GM18526 (cell line): ENCODE data around the gene VSTM4.

Source experiments
- POLR2A ChIP-seq: IDR thresholded peaks from 3 replicates; pipeline ENCODE4 v1.6.1; 2011; ENCODE audit not compliant: insufficient read length; ENCODE audit errors: extremely low read depth

Gene VSTM4

DNA sequence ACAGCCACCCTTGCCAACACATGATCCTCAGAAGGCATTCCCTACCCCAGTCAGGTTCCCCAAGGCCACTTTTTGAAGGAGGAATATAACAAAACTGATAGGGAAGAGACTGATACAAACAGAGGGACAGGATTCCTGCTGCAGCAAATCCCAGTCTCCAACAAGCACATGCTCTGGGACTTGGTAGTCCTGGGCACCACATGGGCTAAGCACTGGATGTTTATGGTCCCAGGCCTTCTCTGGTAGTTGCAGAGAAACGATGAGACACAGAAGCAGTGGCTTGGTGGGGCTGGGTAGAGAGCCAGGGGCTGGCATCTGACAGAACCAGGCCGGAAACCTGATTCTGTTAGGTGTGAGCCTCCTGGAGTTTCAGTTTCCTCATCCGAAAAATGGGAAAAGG, 3.2 kb downstream of the VSTM4 start:
- TF ChIP-seq POLR2A = no peak

- no peak for TF ChIP-seq POLR2A
These were observed 4.0 kb downstream of the VSTM4 start for GRCh38 chr10:49111320-49111698.

DNA sequence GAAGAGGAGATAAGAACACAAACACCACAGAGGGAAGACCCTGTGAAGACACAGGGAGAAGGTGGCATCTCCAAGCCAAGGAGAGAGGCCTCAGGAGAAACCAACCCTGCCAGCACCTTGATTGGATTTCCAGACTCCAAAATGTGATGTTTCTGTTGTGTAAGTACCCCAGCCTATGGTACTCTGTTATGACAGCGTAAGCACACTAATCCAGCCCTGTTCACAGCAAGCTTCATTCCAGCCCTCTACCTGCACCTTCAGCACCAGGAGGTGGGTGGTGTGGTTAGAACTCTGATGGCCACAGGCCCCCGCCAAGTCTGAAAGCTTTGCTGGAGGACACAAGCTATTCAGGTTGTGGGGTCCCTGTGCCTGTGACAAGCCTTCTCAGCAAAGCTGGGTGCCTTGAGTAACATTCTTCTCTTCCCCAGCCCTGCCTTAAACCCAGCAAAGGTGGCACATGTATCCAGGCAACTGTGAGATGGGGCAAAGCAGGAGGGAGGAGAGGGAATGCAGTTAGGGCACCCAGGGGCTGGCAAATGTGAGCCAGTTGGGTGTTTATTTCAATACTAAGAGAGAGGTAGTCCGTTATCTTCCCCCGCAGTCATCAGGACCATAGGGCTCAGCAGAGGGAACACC, 4.5 kb downstream of the VSTM4 start:
- TF ChIP-seq POLR2A = no peak

GRCh38 chr10:49109669-49110340, 5.5 kb downstream of the VSTM4 start:
- no peak for TF ChIP-seq POLR2A

DNA sequence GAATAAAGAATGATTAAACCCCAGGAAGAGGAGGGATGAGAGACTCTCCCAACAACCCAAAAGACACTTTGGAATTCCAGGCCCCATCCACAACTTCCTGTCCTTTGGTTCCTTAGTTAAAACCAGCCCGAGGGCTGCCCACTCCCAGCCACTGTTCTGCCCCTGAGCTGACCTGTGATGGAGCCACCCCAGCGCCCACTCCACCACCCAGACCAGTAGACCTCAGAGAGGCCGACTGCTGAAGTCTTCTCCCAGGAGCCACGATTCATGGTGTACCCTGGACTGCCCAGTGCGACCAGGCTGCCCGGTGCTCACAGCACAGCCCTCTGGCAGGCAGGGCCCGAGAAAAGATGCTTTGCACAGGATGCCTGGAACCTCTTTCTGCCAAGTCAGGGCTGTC, 6.7 kb downstream of the VSTM4 start:
- TF ChIP-seq POLR2A = no peak

DNA sequence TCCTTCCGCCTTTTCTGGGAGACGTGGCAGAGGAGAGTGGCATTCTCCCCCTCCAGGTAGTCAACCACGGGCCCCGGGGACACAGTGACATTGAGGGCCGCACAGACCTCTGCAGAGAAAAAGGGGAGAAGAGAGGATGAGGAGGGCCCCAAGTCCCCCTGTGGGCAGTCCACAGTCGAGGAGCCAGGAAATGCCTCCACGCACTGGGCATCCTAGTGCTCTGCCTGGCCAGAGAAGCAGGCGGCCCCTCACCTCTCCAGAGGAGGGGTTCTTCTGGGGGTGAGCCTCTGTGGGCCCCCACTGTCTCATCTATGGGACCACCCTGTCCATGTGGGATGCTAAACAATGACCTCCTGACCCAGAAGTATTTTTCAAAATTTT, 7.4 kb downstream of the VSTM4 start:
- TF ChIP-seq POLR2A = no peak

DNA sequence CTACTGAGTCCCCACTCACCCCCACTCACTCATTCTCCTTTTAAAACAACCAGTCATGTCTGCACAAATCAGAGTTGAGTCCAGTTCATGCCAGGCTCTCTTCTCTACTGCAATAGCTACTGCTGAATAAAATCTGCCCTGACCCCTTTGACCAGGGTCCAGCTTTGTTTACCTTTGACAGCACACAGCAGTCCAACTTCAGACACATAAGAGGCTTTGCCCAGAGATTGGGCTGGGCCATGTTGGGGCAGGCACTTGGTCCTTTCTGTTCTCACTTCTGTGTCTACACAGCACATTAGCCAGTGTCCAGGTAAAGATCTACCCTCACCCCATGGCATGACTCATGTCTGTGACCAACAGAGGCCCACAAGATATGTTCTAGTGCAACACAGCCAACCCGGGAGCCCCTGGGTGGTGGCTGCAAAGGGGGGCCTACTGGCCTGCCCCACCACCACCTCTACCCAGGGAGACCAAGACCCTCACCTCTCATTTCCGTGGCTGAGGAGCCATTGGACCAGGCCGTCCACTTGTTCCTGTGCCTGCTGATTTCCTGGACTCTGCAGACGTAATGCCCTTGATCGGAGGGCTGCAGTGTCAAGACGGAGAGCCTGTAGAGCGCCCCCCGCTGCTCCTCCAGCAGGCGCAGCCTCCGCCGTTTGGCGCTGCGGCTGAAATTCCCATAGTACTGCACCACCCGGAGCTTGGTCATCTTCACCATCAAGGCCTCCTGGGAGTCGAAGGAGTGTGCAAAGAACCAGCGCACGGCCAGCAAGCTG, 8.0 kb downstream of the VSTM4 start:
- no peak for TF ChIP-seq POLR2A

DNA sequence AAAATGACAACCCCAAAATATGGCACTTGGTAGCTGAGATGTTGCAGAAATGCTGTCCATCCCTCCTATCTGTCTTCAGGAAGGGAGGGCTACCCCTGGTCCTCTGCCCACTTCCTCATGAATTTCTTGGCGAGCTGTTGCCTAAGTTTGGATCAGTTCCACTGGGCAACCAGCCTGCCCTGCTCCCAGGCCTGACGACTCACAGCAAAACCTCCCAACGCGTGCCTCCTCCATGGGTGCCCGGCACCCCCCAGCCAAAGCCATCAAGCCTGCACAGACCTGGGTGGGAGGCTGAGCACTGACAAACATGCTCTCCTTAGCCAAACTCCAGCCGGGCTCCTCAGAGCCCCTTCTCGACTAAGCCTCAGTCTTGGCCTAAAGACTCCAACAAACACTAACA, 8.9 kb downstream of the VSTM4 start:
- TF ChIP-seq POLR2A = no peak

DNA sequence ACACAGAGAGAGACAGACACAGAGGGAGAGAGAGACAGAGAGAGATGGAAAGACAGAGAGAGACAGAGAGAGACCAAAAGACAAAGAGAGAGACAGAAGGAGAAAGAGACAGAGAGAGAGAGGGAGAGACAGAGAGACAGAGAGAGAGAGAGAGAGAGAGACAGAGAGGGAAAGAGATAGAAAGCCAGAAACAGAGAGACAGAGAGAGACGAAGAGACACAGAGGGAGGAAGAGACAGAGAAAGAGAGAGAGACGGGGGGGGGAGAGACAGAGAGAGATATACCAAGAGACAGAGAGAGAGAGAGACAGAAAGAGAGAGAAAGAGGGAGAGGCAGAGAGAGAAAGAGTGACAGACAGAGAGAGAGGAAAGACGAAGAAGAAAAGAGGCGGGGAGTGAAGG, 10.2 kb downstream of the VSTM4 start:
- TF ChIP-seq POLR2A = no peak

DNA sequence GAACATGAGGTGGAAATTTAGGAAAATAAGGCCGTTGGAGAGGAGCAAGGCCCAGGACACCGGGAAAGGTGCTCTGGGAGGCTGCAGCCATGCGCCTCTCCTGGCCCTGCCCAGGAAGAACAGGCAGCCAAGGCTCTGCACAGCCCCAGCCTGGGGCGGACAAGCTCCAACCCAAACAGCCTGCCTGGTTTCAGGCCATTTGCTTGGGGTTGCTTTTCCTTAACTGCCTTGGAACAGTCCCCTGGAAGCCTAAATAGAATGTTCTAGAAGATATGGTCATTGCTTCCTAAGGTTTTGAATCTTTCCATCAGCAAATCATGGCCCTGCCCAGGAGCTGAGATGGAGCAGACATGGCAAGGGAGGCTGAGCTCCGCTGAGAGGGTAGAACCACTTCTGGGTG, 11.0 kb downstream of the VSTM4 start:
- no peak for TF ChIP-seq POLR2A

DNA sequence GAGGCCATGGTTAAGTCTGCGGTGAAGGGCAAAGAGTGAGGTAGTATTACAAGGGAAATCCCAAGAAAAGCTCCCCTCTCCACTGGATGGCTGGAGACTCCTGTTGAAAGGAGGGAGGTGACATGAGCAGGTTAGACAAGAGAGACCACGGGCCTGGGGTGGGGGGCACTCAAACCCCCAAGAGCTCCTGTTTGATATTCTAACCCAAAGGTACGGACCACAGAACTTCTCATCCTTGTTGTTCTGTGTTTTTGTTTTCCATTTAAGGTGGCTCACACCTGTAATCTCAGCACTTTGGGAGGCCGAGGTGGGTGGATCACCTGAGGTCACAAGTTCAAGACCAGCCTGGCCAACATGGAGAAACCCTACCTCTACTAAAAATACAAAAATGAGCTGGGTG, 11.6 kb downstream of the VSTM4 start:
- TF ChIP-seq POLR2A = no peak

GRCh38 chr10:49099046-49099445, 16.3 kb downstream of the VSTM4 start:
- no peak for TF ChIP-seq POLR2A

DNA sequence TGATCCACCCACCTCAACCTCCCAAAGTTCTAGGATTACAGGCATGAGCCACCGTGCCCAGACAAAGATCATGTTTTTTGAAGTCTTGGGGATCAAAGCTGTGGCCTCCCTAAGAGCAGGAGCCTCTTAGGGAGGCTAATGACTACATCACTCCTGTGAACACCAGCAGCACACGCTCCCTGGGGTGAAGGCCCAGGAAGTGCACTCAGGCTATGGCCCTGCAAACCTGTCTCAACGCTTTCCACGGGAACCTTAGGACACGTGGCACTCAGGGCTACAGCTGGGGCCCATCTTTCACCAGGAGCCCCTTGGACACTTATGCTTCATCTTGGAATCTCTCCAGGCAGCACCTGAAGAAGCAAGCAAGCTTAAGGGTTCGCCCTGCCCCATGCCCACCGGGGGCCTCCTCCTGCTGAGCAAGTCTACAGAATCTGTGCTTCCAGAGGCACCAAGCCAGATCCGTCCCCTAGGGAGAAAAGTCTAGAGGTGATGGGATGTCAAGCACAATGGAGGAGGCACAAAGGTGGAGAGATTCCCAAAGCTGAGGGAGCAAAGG, 18.4 kb downstream of the VSTM4 start:
- no peak for TF ChIP-seq POLR2A

GRCh38 chr10:49094646-49095045, 20.7 kb downstream of the VSTM4 start:
- no peak for TF ChIP-seq POLR2A

DNA sequence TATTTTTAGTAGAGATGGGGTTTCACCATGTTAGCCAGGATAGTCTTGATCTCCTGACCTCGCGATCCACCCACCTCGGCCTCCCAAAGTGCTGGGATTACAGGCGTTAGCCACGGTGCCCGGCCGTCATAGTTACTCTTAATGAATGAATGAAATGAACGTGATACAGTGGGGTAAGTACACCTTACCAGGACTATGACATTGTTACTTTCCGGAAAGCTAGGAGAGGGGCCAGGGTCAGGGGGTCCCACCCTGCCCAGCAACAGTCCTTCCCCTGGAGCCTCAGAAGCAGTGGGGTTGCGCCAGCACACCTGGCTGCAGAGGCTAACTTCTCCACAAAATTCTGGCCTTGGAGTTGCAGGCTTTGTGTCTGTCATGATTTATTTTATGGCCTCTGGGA, 21.4 kb downstream of the VSTM4 start:
- no peak for TF ChIP-seq POLR2A

- no peak for TF ChIP-seq POLR2A
These were observed 22.8 kb downstream of the VSTM4 start for GRCh38 chr10:49092477-49092876.
